GM12878 (cell line): ENCODE measurements around the gene WDR59.

ENCODE experiments used
- BMI1 ChIP-seq: fragments of 450-650 bp; IDR thresholded peaks from 2 replicates; pipeline ENCODE4 v1.6.1; 2016; ENCODE audit warnings: mild to moderate bottlenecking, moderate library complexity, borderline replicate concordance
- CBX3 ChIP-seq: fragments of 200-600 bp; sonication (generic); IDR thresholded peaks from 2 replicates; pipeline ENCODE4 v1.6.1; 2016; ENCODE audit warnings: low read depth, borderline replicate concordance
- CHD2 ChIP-seq: IDR thresholded peaks from 2 replicates; pipeline ENCODE4 v1.6.1; 2011; ENCODE audit warnings: low read depth, low read length, improper control_type of control experiment, borderline replicate concordance
- EP300 ChIP-seq, 2 experiments: fragments of 150-350 bp in 1 of 2; IDR thresholded peaks; 2 replicates each; pipeline ENCODE4 v1.6.1; 2011 to 2012; ENCODE audit warnings: low read depth in 2 of 2, low read length in 2 of 2, borderline replicate concordance in 1 of 2, improper control_type of control experiment in 1 of 2, inconsistent platforms in 1 of 2; ENCODE audit not compliant: control insufficient read depth in 1 of 2
- POLR2AphosphoS5 ChIP-seq: IDR thresholded peaks from 2 replicates; pipeline ENCODE4 v1.6.1; 2011; ENCODE audit warnings: mild to moderate bottlenecking, low read length, inconsistent platforms
- RAD21 ChIP-seq: IDR thresholded peaks from 2 replicates; pipeline ENCODE4 v1.6.1; 2011; ENCODE audit warnings: mild to moderate bottlenecking, low read depth, low read length, moderate library complexity; ENCODE audit not compliant: insufficient read depth
- RUNX3 ChIP-seq: IDR thresholded peaks from 2 replicates; pipeline ENCODE4 v1.6.1; 2012; ENCODE audit warnings: low read length, inconsistent platforms
- SIN3A ChIP-seq: IDR thresholded peaks from 2 replicates; pipeline ENCODE4 v1.6.1; 2012; ENCODE audit warnings: low read depth, low read length, improper control_type of control experiment
- TAF1 ChIP-seq: IDR thresholded peaks from 2 replicates; pipeline ENCODE4 v1.6.1; 2011; ENCODE audit warnings: mild to moderate bottlenecking, low read depth, low read length, borderline replicate concordance
- ZNF274 ChIP-seq: IDR thresholded peaks from one replicate; pipeline ENCODE4 v1.8.0; 2011; ENCODE audit not compliant: insufficient read length, insufficient read depth
- TF ChIP-seq, protein P1 (sequence below): fragments of 150-350 bp; IDR thresholded peaks from 2 replicates; pipeline ENCODE4 v1.6.1; 2014; ENCODE audit warnings: mild to moderate bottlenecking, low read depth, low read length
- TF ChIP-seq, protein P2 (sequence below), 3 experiments: IDR thresholded peaks in 2 of 3; conservative IDR thresholded peaks in 1 of 3; 2 replicates each; pipeline ENCODE4 v1.5.1; 2011; ENCODE audit warnings: low read depth in 3 of 3, low read length in 3 of 3, mild to moderate bottlenecking in 3 of 3, control low read depth in 2 of 3, moderate library complexity in 2 of 3, inconsistent platforms in 1 of 3, mixed read lengths in 1 of 3; ENCODE audit not compliant: control insufficient read depth in 2 of 3, insufficient read depth in 1 of 3; ENCODE audit errors: extremely low read depth in 1 of 3
- TF ChIP-seq, protein P3 (sequence below): IDR thresholded peaks from 2 replicates; pipeline ENCODE4 v1.6.1; 2012; ENCODE audit warnings: mild to moderate bottlenecking, low read depth, low read length

DNA sequence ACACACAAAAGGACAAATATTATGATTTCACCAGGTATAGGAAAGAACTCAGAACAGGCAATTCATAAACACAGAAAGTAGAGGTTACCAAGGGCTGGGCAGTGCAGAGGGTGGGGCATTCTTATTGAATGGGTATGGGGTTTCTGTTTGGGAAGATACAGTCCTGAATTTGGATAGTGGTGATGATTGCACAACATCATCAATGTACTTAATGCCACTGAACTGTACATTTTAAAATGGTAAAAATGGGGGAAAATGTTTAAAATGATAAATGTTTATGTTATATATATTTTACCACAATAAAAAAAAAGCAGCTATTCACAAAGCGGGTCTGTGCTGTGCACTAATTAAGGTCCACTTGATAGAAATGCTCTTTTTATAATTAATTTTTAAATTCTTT is 137.7 kb downstream of the WDR59 start:
- TF ChIP-seq BMI1 (no peak), CHD2 (no peak), RUNX3 (no peak), EP300 (IDR thresholded peaks at IDR 0.05; ENCODE audit: borderline replicate concordance in 1 of 2, control insufficient read depth in 1 of 2, low read depth in 2 of 2, low read length in 2 of 2) (no peak), SIN3A (no peak), RAD21 (no peak), CBX3 (no peak), TAF1 (no peak), POLR2AphosphoS5 (no peak), ZNF274 (no peak)
- TF ChIP-seq, protein P1, sequence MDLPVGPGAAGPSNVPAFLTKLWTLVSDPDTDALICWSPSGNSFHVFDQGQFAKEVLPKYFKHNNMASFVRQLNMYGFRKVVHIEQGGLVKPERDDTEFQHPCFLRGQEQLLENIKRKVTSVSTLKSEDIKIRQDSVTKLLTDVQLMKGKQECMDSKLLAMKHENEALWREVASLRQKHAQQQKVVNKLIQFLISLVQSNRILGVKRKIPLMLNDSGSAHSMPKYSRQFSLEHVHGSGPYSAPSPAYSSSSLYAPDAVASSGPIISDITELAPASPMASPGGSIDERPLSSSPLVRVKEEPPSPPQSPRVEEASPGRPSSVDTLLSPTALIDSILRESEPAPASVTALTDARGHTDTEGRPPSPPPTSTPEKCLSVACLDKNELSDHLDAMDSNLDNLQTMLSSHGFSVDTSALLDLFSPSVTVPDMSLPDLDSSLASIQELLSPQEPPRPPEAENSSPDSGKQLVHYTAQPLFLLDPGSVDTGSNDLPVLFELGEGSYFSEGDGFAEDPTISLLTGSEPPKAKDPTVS: no peak
- TF ChIP-seq, protein P2, sequence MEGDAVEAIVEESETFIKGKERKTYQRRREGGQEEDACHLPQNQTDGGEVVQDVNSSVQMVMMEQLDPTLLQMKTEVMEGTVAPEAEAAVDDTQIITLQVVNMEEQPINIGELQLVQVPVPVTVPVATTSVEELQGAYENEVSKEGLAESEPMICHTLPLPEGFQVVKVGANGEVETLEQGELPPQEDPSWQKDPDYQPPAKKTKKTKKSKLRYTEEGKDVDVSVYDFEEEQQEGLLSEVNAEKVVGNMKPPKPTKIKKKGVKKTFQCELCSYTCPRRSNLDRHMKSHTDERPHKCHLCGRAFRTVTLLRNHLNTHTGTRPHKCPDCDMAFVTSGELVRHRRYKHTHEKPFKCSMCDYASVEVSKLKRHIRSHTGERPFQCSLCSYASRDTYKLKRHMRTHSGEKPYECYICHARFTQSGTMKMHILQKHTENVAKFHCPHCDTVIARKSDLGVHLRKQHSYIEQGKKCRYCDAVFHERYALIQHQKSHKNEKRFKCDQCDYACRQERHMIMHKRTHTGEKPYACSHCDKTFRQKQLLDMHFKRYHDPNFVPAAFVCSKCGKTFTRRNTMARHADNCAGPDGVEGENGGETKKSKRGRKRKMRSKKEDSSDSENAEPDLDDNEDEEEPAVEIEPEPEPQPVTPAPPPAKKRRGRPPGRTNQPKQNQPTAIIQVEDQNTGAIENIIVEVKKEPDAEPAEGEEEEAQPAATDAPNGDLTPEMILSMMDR (IDR thresholded peaks at IDR 0.05 in 2 of 3, conservative IDR thresholded peaks at IDR 0.05 in 1 of 3; ENCODE audit: control insufficient read depth in 2 of 3, extremely low read depth in 1 of 3, insufficient read depth in 1 of 3, low read depth in 3 of 3, low read length in 3 of 3): no peak
- TF ChIP-seq, protein P3, sequence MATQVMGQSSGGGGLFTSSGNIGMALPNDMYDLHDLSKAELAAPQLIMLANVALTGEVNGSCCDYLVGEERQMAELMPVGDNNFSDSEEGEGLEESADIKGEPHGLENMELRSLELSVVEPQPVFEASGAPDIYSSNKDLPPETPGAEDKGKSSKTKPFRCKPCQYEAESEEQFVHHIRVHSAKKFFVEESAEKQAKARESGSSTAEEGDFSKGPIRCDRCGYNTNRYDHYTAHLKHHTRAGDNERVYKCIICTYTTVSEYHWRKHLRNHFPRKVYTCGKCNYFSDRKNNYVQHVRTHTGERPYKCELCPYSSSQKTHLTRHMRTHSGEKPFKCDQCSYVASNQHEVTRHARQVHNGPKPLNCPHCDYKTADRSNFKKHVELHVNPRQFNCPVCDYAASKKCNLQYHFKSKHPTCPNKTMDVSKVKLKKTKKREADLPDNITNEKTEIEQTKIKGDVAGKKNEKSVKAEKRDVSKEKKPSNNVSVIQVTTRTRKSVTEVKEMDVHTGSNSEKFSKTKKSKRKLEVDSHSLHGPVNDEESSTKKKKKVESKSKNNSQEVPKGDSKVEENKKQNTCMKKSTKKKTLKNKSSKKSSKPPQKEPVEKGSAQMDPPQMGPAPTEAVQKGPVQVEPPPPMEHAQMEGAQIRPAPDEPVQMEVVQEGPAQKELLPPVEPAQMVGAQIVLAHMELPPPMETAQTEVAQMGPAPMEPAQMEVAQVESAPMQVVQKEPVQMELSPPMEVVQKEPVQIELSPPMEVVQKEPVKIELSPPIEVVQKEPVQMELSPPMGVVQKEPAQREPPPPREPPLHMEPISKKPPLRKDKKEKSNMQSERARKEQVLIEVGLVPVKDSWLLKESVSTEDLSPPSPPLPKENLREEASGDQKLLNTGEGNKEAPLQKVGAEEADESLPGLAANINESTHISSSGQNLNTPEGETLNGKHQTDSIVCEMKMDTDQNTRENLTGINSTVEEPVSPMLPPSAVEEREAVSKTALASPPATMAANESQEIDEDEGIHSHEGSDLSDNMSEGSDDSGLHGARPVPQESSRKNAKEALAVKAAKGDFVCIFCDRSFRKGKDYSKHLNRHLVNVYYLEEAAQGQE: no peak
